ENCODE measurements around the gene CEACAM16.

Gene CEACAM16

DNA sequence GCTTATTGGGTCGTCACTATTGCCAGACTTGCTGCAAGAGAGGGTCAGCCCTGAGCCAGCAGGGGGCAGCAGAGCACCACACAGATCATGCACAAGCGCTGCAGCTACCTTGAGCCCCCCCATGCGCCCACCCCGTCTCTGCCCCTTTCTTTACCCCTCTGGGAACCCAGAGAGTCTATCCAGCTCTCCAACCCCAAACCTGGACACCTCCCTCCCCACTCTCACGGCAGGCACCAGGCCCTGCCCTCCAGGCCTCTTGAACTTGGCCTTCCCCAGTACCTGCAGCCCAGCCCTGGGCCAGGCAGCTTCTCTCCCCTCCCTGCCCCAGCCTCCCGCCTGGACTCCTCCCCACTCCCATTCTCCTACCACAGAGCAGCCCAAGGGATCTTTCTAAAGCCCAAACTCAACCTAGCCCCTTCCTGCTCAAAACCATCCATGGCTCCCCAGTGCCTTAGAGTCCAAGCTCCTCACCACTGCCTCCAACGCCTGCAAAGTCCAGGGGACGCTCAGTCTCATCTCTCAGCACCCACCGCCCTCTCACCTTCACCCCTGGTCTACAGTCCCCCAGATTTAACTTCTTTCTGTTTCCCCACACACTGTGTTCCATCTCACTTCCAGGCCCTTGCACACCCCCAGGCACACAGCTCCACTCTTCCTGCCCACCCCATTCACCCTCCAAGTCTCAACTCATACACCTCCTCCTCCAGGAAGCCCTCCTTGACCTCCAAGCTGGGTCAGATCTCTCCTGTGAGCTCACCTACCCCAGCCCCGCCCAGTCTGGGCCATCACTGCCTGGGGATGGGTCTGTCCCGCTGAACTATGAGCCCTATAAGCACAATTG lies 9.4 kb upstream of the CEACAM16 start:
- TF ChIP-seq FOXP2 (optimal IDR thresholded peaks at IDR 0.05; ENCODE audit: borderline replicate concordance, extremely low read depth, extremely low read length, insufficient read depth) (peak; percentile 27), POLR2AphosphoS5 (IDR thresholded peaks at IDR 0.05; ENCODE audit: low read depth, low read length) (no peak)

DNA sequence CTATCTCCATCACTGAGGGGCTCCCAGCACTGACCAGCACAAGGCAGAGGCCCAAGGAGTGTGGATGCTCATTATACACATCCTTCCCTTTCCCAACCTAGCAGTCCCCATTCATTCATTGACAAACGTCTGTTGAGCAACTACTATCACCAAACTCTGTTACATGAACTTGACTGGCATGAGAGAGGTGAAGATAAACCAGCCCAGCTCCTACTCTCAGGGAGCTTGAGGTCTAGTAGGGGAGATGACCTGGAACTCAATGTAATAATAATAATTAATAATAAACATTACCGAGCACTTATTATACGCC lies 8.9 kb upstream of the CEACAM16 start:
- TF ChIP-seq, protein P1, sequence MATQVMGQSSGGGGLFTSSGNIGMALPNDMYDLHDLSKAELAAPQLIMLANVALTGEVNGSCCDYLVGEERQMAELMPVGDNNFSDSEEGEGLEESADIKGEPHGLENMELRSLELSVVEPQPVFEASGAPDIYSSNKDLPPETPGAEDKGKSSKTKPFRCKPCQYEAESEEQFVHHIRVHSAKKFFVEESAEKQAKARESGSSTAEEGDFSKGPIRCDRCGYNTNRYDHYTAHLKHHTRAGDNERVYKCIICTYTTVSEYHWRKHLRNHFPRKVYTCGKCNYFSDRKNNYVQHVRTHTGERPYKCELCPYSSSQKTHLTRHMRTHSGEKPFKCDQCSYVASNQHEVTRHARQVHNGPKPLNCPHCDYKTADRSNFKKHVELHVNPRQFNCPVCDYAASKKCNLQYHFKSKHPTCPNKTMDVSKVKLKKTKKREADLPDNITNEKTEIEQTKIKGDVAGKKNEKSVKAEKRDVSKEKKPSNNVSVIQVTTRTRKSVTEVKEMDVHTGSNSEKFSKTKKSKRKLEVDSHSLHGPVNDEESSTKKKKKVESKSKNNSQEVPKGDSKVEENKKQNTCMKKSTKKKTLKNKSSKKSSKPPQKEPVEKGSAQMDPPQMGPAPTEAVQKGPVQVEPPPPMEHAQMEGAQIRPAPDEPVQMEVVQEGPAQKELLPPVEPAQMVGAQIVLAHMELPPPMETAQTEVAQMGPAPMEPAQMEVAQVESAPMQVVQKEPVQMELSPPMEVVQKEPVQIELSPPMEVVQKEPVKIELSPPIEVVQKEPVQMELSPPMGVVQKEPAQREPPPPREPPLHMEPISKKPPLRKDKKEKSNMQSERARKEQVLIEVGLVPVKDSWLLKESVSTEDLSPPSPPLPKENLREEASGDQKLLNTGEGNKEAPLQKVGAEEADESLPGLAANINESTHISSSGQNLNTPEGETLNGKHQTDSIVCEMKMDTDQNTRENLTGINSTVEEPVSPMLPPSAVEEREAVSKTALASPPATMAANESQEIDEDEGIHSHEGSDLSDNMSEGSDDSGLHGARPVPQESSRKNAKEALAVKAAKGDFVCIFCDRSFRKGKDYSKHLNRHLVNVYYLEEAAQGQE (IDR thresholded peaks at IDR 0.05; ENCODE audit: insufficient read depth in 1 of 2, low read depth in 2 of 2, low read length in 2 of 2), result no peak
- TF ChIP-seq FOXP2 (optimal IDR thresholded peaks at IDR 0.05; ENCODE audit: borderline replicate concordance, extremely low read depth, extremely low read length, insufficient read depth), result no peak
- TF ChIP-seq TAF1 (IDR thresholded peaks at IDR 0.05; ENCODE audit: borderline replicate concordance, insufficient read depth, low read length), result no peak
- TF ChIP-seq POLR2AphosphoS5 (IDR thresholded peaks at IDR 0.05; ENCODE audit: low read depth, low read length), result no peak
- TF ChIP-seq SIN3A (IDR thresholded peaks at IDR 0.05; ENCODE audit: borderline replicate concordance, insufficient read depth, low read length), result no peak

DNA sequence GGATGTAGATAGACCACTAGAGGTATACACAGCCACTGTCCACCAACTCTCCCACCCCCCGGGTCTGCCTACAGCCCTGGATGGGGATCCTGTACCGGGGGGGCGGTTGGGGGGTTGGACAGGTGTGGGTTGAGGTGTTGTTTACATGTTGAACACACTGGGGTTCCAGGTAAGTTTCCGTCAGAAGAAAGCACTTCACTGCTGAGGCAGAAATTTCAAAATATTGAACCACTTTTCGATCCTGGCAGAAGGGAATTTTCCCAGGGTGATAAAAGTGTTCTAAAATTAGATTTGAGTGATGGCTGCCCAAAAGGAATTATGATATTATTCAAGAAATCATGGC lies 6.6 kb upstream of the CEACAM16 start:
- TF ChIP-seq FOXP2 (optimal IDR thresholded peaks at IDR 0.05; ENCODE audit: borderline replicate concordance, extremely low read depth, extremely low read length, insufficient read depth), result no peak
- no peak for TF ChIP-seq POLR2AphosphoS5 (IDR thresholded peaks at IDR 0.05; ENCODE audit: low read depth, low read length)
- no peak for TF ChIP-seq SIN3A (IDR thresholded peaks at IDR 0.05; ENCODE audit: borderline replicate concordance, insufficient read depth, low read length)
- TF ChIP-seq, protein P1 (IDR thresholded peaks at IDR 0.05; ENCODE audit: insufficient read depth in 1 of 2, low read depth in 2 of 2, low read length in 2 of 2), result no peak
- TF ChIP-seq TAF1 (IDR thresholded peaks at IDR 0.05; ENCODE audit: borderline replicate concordance, insufficient read depth, low read length), result no peak

DNA sequence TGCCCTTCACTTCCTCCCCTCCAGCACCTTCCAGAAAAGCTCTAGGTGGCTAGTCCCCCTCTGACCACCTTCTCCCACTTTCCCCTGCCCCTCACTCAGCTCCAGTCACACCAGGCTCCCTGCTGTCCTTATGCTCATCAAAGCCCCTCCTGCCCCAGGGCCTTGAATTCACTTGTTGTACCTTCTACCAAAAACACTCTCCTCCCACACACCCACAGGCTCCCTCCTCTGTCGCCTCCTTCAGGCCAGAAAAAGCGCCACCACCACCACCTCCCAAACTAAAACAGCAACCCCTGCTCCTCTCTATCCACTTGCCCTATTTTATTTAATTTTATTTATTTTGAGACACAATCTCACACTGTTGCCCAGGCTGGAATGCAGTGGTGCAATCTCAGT lies 4.8 kb upstream of the CEACAM16 start:
- TF ChIP-seq FOXP2 (optimal IDR thresholded peaks at IDR 0.05; ENCODE audit: borderline replicate concordance, extremely low read depth, extremely low read length, insufficient read depth) (no peak), TAF1 (IDR thresholded peaks at IDR 0.05; ENCODE audit: borderline replicate concordance, insufficient read depth, low read length) (no peak), POLR2AphosphoS5 (IDR thresholded peaks at IDR 0.05; ENCODE audit: low read depth, low read length) (no peak), SIN3A (IDR thresholded peaks at IDR 0.05; ENCODE audit: borderline replicate concordance, insufficient read depth, low read length) (no peak)
- TF ChIP-seq, protein P1 (IDR thresholded peaks at IDR 0.05; ENCODE audit: insufficient read depth in 1 of 2, low read depth in 2 of 2, low read length in 2 of 2), result no peak

DNA sequence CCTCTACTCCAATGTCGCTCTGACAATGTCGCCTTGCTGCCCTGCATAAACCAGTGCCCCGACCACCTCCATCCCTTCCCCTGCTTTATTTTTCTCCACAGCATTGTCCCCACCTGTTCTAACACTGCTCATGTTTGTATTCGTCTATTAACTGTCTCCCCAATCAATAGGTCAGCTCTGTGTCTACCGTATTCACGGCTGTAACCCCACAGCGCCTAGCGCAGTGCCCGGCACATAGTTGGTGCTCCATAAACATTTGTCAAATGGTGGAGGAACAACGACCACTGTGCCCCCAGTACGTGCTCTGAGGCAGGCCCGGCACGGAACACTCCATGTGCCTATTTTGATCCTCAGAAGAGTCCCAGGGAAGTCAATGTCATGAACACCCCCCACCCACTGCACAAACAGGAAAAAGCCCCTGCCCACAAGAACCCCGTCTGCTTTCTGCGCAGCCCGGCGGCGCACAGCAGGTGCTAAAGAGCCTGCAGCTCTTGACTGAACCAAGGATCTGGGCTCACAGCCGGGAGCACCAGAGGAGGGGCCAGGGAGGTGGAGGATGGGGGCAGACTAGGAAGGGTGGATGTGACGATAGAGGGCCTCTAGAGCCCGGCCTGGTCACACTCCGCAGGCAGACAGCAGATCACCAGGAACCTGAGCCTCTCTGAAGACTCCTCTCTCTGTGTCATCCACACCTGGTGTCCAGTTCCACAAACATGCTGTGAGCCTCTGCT lies 1.8 kb upstream of the CEACAM16 start:
- no peak for TF ChIP-seq TAF1 (IDR thresholded peaks at IDR 0.05; ENCODE audit: borderline replicate concordance, insufficient read depth, low read length)
- no peak for TF ChIP-seq SIN3A (IDR thresholded peaks at IDR 0.05; ENCODE audit: borderline replicate concordance, insufficient read depth, low read length)
- no peak for TF ChIP-seq FOXP2 (optimal IDR thresholded peaks at IDR 0.05; ENCODE audit: borderline replicate concordance, extremely low read depth, extremely low read length, insufficient read depth)
- TF ChIP-seq POLR2AphosphoS5 (IDR thresholded peaks at IDR 0.05; ENCODE audit: low read depth, low read length), result no peak
- TF ChIP-seq, protein P1 (IDR thresholded peaks at IDR 0.05; ENCODE audit: insufficient read depth in 1 of 2, low read depth in 2 of 2, low read length in 2 of 2), result no peak

All from PFSK-1 (cell line).